GM21528 (cell line): ENCODE measurements around the gene MBNL2.
A peak's percentile ranks its signal among the peaks of the same experiment; 100 is the strongest.

Experiments
- ATAC-seq: cut with Tn5 transposase; IDR thresholded peaks from one replicate; pipeline ENCODE4 v1.9.1; 2021; ENCODE audit warnings: mild to moderate bottlenecking, moderate library complexity; ENCODE audit not compliant: unreplicated experiment, low FRiP score

The MBNL2 gene

GRCh38 chr13:97367016-97367822, 145.1 kb downstream of the MBNL2 start:
- ATAC-seq: no peak

- peak; percentile 76 for ATAC-seq
Measured at GRCh38 chr13:97369261-97369893, 147.2 kb downstream of the MBNL2 start.

GRCh38 chr13:97371486-97372109, 149.5 kb downstream of the MBNL2 start:
- ATAC-seq: no peak

- ATAC-seq: no peak
Measured at GRCh38 chr13:97372936-97373335, 150.8 kb downstream of the MBNL2 start.

GRCh38 chr13:97373787-97374186, 151.7 kb downstream of the MBNL2 start:
- ATAC-seq: no peak

- ATAC-seq: no peak
Measured at GRCh38 chr13:97376981-97377380, 154.8 kb downstream of the MBNL2 start.

GRCh38 chr13:97379386-97379785, 157.3 kb downstream of the MBNL2 start:
- no peak for ATAC-seq

GRCh38 chr13:97380696-97381095, 158.6 kb downstream of the MBNL2 start:
- ATAC-seq: no peak

- no peak for ATAC-seq
Measured at GRCh38 chr13:97381189-97381588, 159.1 kb downstream of the MBNL2 start.

- no peak for ATAC-seq
Measured at GRCh38 chr13:97382276-97382675, 160.1 kb downstream of the MBNL2 start.

GRCh38 chr13:97384371-97384770, 162.2 kb downstream of the MBNL2 start:
- ATAC-seq: no peak

- no peak for ATAC-seq
Measured at GRCh38 chr13:97385146-97385545, 163.0 kb downstream of the MBNL2 start.

- ATAC-seq: no peak
Measured at GRCh38 chr13:97385854-97386253, 163.7 kb downstream of the MBNL2 start.

- no peak for ATAC-seq
Measured at GRCh38 chr13:97386801-97387484, 164.8 kb downstream of the MBNL2 start.

- ATAC-seq: no peak
Measured at GRCh38 chr13:97387485-97387839, 165.3 kb downstream of the MBNL2 start.

GRCh38 chr13:97387890-97388289, 165.8 kb downstream of the MBNL2 start:
- ATAC-seq: no peak

- no peak for ATAC-seq
Measured at GRCh38 chr13:97388373-97388772, 166.2 kb downstream of the MBNL2 start.

GRCh38 chr13:97390941-97391600, 168.9 kb downstream of the MBNL2 start:
- ATAC-seq: no peak

- no peak for ATAC-seq
Measured at GRCh38 chr13:97392020-97392419, 169.9 kb downstream of the MBNL2 start.

- ATAC-seq: no peak
Measured at GRCh38 chr13:97394542-97394941, 172.4 kb downstream of the MBNL2 start.
